Neural progenitor cell (in vitro differentiated cells): ENCODE measurements around the gene CAP1. TPM values are rescaled to one million over a fixed set of nuclear protein-coding genes. Genes with fewer than 3 reads are reported as not detected.

Experiments
- DNase-seq: peaks from one replicate; pipeline ENCODE4 v3.0.0-alpha.2; 2016; ENCODE audit warnings: low spot score
- H2AFZ ChIP-seq: fragments of 200-600 bp; sonication (generic); replicated peaks from 2 replicates; pipeline ENCODE4 v1.6.1; 2016; ENCODE audit warnings: antibody characterized with exemption
- H3F3A ChIP-seq: fragments of 200-600 bp; sonication (generic); 2 replicates; pipeline ENCODE4 v1.6.1; 2016; ENCODE audit warnings: antibody characterized with exemption, low read depth
- H3K27ac ChIP-seq: fragments of 200-600 bp; sonication (generic); 2 replicates; pipeline ENCODE4 v1.5.1; 2016; ENCODE audit warnings: mild to moderate bottlenecking
- H3K27me3 ChIP-seq: fragments of 200-600 bp; sonication (generic); 2 replicates; pipeline ENCODE4 v1.6.1; 2016; ENCODE audit warnings: mild to moderate bottlenecking, moderate library complexity
- H3K36me3 ChIP-seq: fragments of 200-600 bp; sonication (generic); 2 replicates; pipeline ENCODE4 v1.5.1; 2016
- H3K4me1 ChIP-seq: fragments of 200-600 bp; sonication (generic); 2 replicates; pipeline ENCODE4 v1.6.1; 2016; ENCODE audit warnings: mixed run types
- H3K4me2 ChIP-seq: fragments of 200-600 bp; sonication (generic); 2 replicates; pipeline ENCODE4 v1.6.1; 2016
- H3K4me3 ChIP-seq: fragments of 200-600 bp; sonication (generic); 2 replicates; pipeline ENCODE4 v1.5.1; 2016
- H3K79me2 ChIP-seq: fragments of 200-600 bp; sonication (generic); 2 replicates; pipeline ENCODE4 v1.6.1; 2016; ENCODE audit warnings: low read depth
- H3K9ac ChIP-seq: fragments of 200-600 bp; sonication (generic); 2 replicates; pipeline ENCODE4 v1.6.1; 2016
- H3K9me3 ChIP-seq: fragments of 200-600 bp; sonication (generic); 2 replicates; pipeline ENCODE4 v1.5.1; 2016; ENCODE audit warnings: low read depth
- H4K20me1 ChIP-seq: fragments of 200-600 bp; sonication (generic); 2 replicates; pipeline ENCODE4 v1.6.1; 2016; ENCODE audit warnings: low read depth
- H3K27ac Mint-ChIP-seq: 3 replicates; pipeline ENCODE4 v1.8.0; 2021; ENCODE audit warnings: mixed read lengths
- H3K27me3 Mint-ChIP-seq: 2 replicates; pipeline ENCODE4 v1.8.0; 2022; ENCODE audit warnings: low read depth, mild to moderate bottlenecking, inconsistent platforms, moderate library complexity, mixed read lengths; ENCODE audit not compliant: insufficient read depth
- H3K36me3 Mint-ChIP-seq: 3 replicates; pipeline ENCODE4 v1.8.0; 2021; ENCODE audit warnings: mixed read lengths
- H3K4me1 Mint-ChIP-seq: 3 replicates; pipeline ENCODE4 v1.8.0; 2021; ENCODE audit warnings: mixed read lengths
- H3K4me3 Mint-ChIP-seq: 3 replicates; pipeline ENCODE4 v1.8.0; 2021; ENCODE audit warnings: mild to moderate bottlenecking, moderate library complexity, mixed read lengths
- H3K9me3 Mint-ChIP-seq: 3 replicates; pipeline ENCODE4 v1.8.0; 2020; ENCODE audit warnings: mixed read lengths
- EZH2 ChIP-seq: fragments of 200-600 bp; sonication (generic); IDR thresholded peaks from 2 replicates; pipeline ENCODE4 v1.6.1; 2017; ENCODE audit warnings: antibody characterized with exemption, mild to moderate bottlenecking, moderate library complexity
- EZH2phosphoT487 ChIP-seq: fragments of 200-600 bp; sonication (generic); IDR thresholded peaks from 2 replicates; pipeline ENCODE4 v1.6.1; 2017; ENCODE audit warnings: antibody characterized with exemption
- total RNA-seq: library from RNA; depleted of rRNA; stranded (reverse); fragments of >200 nt; gene quantifications from 2 replicates; pipeline ENCODE4 v1.2.3, GENCODE V29; 2015; ENCODE audit warnings: low replicate concordance
- TF ChIP-seq, protein P1 (sequence below): fragments of 200-600 bp; sonication (generic); IDR thresholded peaks from 2 replicates; pipeline ENCODE4 v1.5.1; 2017; ENCODE audit warnings: antibody characterized with exemption, mild to moderate bottlenecking

CAP1 gene
- total RNA-seq, 1 donor from 2014 or later = 150 TPM

- peaks cover 7% of the 10 kb centered on the region for H3K4me1 ChIP-seq
- H3K36me3 ChIP-seq = no peaks in the 10 kb centered on the region
- Mint-ChIP-seq H3K9me3 (peaks cover 1% of the 10 kb centered on the region), H3K4me3 (peak within 1 kb of the TSS; percentile 92), H3K4me1 (peaks cover 17% of the 10 kb centered on the region), H3K27ac (peak within 1 kb of the TSS; percentile 62), H3K27me3 (no peaks in the 10 kb centered on the region), H3K36me3 (no peaks in the 10 kb centered on the region)
- H2AFZ ChIP-seq = peak within 1 kb of the TSS; percentile 98
- H3F3A ChIP-seq = no peaks in the 10 kb centered on the region
- DNase-seq = peak; percentile 92
- H3K27ac ChIP-seq = no peak within 1 kb of the TSS
- H4K20me1 ChIP-seq = no peaks in the 10 kb centered on the region
- no peaks in the 10 kb centered on the region for H3K9me3 ChIP-seq
- peak within 1 kb of the TSS; percentile 82 for H3K4me2 ChIP-seq
- H3K27me3 ChIP-seq = no peaks in the 10 kb centered on the region
- peaks cover 30% of the 10 kb centered on the region for H3K79me2 ChIP-seq
- H3K9ac ChIP-seq = peak within 1 kb of the TSS; percentile 71
- TF ChIP-seq EZH2phosphoT487 (no peak), EZH2 (peak; percentile 38)
- TF ChIP-seq, protein P1, sequence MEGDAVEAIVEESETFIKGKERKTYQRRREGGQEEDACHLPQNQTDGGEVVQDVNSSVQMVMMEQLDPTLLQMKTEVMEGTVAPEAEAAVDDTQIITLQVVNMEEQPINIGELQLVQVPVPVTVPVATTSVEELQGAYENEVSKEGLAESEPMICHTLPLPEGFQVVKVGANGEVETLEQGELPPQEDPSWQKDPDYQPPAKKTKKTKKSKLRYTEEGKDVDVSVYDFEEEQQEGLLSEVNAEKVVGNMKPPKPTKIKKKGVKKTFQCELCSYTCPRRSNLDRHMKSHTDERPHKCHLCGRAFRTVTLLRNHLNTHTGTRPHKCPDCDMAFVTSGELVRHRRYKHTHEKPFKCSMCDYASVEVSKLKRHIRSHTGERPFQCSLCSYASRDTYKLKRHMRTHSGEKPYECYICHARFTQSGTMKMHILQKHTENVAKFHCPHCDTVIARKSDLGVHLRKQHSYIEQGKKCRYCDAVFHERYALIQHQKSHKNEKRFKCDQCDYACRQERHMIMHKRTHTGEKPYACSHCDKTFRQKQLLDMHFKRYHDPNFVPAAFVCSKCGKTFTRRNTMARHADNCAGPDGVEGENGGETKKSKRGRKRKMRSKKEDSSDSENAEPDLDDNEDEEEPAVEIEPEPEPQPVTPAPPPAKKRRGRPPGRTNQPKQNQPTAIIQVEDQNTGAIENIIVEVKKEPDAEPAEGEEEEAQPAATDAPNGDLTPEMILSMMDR = peak; percentile 15
- peak within 1 kb of the TSS; percentile 80 for H3K4me3 ChIP-seq
Observed at GRCh38 chr1:40096977-40097782, 56.7 kb downstream of the CAP1 start, which contains the start of gene PPT1. Gene PPT1, minus strand, starts transcription at chr1:40097252. Its CDS starts 14 bp downstream, at chr1:40097238.

DNA sequence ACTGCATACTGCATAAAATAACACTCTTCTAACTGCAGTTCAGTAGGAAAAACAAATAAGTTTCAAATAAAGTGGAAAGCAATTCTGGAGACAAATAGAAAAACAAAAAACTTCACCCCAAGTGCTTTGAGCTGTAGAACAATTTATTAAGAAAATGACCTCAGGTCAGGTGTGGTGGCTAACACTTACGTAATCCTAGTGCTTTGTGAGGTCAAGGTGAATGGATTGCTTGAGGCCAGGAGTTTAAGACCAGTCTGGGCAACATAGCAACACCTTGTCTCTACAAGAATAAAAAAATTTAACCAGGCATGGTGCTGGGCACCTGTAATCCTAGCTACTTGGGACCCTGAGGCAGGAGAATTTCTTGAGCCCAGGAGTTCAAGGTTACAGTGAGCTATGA is 61.5 kb downstream of the CAP1 start:
- Histone ChIP-seq H3K9ac (no peak overlapping the region), H3K4me2 (no peak overlapping the region), H3K27me3 (peaks cover 6% of the 10 kb centered on the region), H3K4me1 (no peaks in the 10 kb centered on the region), H3K4me3 (no peak overlapping the region), H3F3A (no peaks in the 10 kb centered on the region), H3K27ac (no peak overlapping the region), H2AFZ (no peak overlapping the region), H3K79me2 (no peaks in the 10 kb centered on the region), H4K20me1 (no peaks in the 10 kb centered on the region), H3K9me3 (no peaks in the 10 kb centered on the region), H3K36me3 (no peaks in the 10 kb centered on the region)
- Mint-ChIP-seq H3K27ac (no peak overlapping the region), H3K4me3 (no peak overlapping the region), H3K9me3 (peaks cover 11% of the 10 kb centered on the region), H3K27me3 (peaks cover 6% of the 10 kb centered on the region), H3K4me1 (peaks cover 6% of the 10 kb centered on the region), H3K36me3 (no peaks in the 10 kb centered on the region)
- DNase-seq = no peak
- TF ChIP-seq EZH2 (no peak), EZH2phosphoT487 (no peak)
- TF ChIP-seq, protein P1 = no peak

DNA sequence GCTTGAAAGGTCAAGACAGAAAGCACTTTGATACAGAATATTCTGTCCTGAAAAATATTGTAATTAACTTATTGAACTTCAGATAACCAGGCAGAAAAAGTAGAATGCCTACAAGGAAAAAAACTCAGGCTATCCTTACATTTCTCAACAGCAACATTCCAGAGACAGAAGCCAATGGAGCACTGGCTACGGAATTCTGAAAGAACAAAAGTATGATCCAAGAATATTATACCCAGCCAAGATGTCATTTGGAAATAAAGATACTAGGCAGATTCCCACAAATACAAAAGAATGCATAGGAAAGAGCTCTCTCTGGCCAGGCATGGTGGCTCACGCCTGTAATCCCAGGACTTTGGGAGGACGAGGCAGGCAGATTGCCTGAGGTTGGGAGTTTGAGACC is 62.4 kb downstream of the CAP1 start:
- peaks cover 6% of the 10 kb centered on the region for H3K27me3 ChIP-seq
- no peaks in the 10 kb centered on the region for H3K36me3 Mint-ChIP-seq
- H3K4me2 ChIP-seq = no peak overlapping the region
- no peaks in the 10 kb centered on the region for H4K20me1 ChIP-seq
- no peak overlapping the region for H3K27ac ChIP-seq
- no peaks in the 10 kb centered on the region for H3K4me1 ChIP-seq
- peaks cover 6% of the 10 kb centered on the region for H3K27me3 Mint-ChIP-seq
- no peak overlapping the region for H3K27ac Mint-ChIP-seq
- H3F3A ChIP-seq = no peaks in the 10 kb centered on the region
- peaks cover under 1% of the 10 kb centered on the region for H3K4me1 Mint-ChIP-seq
- no peak overlapping the region for H3K9ac ChIP-seq
- H3K9me3 Mint-ChIP-seq = peaks cover 11% of the 10 kb centered on the region
- no peak overlapping the region for H2AFZ ChIP-seq
- H3K36me3 ChIP-seq = no peaks in the 10 kb centered on the region
- H3K9me3 ChIP-seq = no peaks in the 10 kb centered on the region
- TF ChIP-seq, protein P1 = no peak
- no peak for TF ChIP-seq EZH2
- no peak overlapping the region for H3K4me3 Mint-ChIP-seq
- no peak overlapping the region for H3K4me3 ChIP-seq
- no peaks in the 10 kb centered on the region for H3K79me2 ChIP-seq
- no peak for DNase-seq
